Vagina (tissue), 2 donors: Measurements from ENCODE around the gene CCDC57.

ENCODE experiments used
- POLR2A ChIP-seq, 2 donors: fragments of 450-650 bp; IDR thresholded peaks; one replicate each; pipeline ENCODE4 v1.6.1; 2017; ENCODE audit warnings: antibody characterized with exemption in 2 of 2, mild to moderate bottlenecking in 2 of 2, moderate library complexity in 2 of 2
- POLR2AphosphoS5 ChIP-seq, 2 donors: sonication (generic); formaldehyde crosslinking; IDR thresholded peaks; one replicate each; pipeline ENCODE4 v1.9.0; 2017; ENCODE audit warnings: antibody characterized with exemption in 2 of 2, mild to moderate bottlenecking in 2 of 2, low read depth in 1 of 2; ENCODE audit not compliant: insufficient read depth in 1 of 2
- TF ChIP-seq, protein P1 (sequence below), 3 experiments: fragments of 450-650 bp in 2 of 3; fragments of 200-600 bp in 1 of 3; sonication (generic) in 1 of 3; IDR thresholded peaks; one replicate each; pipeline ENCODE4 v1.5.1; 2017 to 2019; ENCODE audit warnings: antibody characterized with exemption in 3 of 3, mild to moderate bottlenecking in 2 of 3, moderate library complexity in 2 of 3

DNA sequence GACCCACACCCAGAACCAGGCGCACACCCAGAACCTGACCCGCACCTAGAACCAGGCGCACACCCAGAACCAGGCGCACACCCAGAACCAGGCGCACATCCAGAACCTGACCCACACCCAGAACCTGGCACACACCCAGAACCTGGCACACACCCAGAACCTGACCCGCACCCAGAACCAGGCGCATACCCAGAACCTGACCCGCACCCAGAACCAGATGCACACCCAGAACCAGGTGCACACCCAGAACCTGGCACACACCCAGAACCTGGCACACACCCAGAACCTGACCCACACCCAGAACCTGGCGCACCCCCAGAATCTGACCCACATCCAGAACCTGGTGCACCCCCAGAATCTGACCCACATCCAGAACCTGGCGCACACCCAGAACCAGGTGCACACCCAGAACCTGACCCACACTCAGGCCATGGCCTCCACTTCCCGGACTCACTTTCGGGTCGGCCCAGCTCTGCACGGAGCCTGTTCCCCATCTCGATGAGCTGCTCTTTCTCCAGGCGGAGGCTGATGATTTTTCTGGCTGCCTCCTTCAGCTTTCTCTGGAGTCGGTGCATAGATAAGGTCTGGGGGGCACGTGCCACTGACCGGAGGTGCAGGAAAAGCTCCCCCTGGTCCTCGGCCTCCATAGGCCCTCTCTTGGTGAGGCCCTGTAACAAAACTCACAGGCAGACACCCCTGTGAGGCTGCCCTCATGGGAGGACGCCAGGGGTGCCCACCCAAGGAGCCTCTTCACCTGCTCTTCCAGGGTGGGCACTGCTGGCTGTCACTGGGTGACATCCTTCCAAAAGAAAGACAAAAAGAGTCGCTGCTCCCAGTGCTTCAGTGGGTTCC is 61.3 kb downstream of the CCDC57 start:
- TF ChIP-seq POLR2AphosphoS5 (IDR thresholded peaks at IDR 0.05; ENCODE audit: insufficient read depth in 1 of 2, low read depth in 1 of 2) (no peak), POLR2A (IDR thresholded peaks at IDR 0.05) (no peak)
- TF ChIP-seq, protein P1, sequence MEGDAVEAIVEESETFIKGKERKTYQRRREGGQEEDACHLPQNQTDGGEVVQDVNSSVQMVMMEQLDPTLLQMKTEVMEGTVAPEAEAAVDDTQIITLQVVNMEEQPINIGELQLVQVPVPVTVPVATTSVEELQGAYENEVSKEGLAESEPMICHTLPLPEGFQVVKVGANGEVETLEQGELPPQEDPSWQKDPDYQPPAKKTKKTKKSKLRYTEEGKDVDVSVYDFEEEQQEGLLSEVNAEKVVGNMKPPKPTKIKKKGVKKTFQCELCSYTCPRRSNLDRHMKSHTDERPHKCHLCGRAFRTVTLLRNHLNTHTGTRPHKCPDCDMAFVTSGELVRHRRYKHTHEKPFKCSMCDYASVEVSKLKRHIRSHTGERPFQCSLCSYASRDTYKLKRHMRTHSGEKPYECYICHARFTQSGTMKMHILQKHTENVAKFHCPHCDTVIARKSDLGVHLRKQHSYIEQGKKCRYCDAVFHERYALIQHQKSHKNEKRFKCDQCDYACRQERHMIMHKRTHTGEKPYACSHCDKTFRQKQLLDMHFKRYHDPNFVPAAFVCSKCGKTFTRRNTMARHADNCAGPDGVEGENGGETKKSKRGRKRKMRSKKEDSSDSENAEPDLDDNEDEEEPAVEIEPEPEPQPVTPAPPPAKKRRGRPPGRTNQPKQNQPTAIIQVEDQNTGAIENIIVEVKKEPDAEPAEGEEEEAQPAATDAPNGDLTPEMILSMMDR (IDR thresholded peaks at IDR 0.05) = no peak
